NOMO-1 treated with dmso at 0.1 percent for 144 hours (cell line): ENCODE data around the gene CSTPP1.
"Not testable (repeated sequence)": the region's sequence is repeated elsewhere in the genome, so short reads cannot be mapped to it uniquely, and the experiment has no call there.

ENCODE experiments used
- DNase-seq: peaks from one replicate; lab custom pipeline; 2025; ENCODE audit not compliant: unreplicated experiment; lab: John Stamatoyannopoulos, UW

The CSTPP1 gene

DNA sequence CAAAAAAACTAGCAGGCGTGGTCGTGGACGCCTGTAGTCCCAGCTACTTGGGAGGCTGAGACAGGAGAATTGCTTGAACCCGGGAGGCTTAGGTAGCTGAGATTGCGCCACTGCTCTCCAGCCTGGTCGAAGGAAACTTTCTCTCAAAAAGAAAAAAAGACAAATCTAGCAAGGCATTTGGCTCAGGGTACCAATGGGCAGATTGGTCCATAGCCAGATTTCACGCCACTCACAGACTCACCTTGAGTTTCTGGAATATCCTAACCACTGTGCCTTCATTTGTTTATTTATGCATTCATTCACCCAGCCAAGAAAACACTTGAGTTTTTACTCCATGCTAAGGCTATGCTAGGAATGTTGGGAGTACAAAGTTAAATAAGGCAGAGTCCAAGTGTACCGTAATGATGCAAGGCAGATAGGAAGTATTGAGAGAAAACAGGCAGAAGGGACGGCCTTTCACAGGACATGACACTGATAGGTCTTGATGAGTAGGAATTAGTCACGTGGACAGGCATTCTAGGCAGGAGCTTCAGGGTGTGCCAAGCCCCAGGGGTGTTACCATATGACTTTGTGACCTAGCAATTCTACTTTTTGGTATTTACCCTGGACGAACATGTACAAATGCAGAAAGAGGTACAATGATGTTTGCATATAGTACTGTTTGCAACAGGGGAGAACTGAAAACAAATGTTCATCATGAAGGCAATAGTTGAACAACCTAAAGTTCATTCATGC lies 252.7 kb downstream of the CSTPP1 start:
- no peak for DNase-seq

GRCh38 chr11:47191137-47191536 lies 254.6 kb downstream of the CSTPP1 start:
- DNase-seq: not testable (repeated sequence)

DNA sequence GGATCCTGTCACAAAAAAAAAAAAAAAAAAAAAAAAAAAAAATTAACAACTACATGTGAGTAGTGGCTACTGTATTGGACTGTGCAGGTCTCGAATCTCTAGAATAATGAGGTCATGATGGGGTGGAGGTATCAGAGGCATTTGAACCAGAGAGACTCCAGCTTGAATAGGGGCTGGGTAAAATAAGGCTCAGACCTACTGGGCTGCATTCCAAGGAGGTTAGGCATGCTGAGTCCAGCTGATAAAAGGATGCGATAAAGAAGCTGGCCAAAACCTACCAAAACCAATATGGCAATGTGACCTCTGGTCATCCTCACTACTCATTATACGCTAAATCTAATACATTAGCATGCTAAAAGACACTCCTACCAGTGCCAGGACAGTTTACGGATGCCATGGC lies 255.6 kb downstream of the CSTPP1 start:
- no peak for DNase-seq

- not testable (repeated sequence) for DNase-seq
Observed at GRCh38 chr11:47198161-47198560, 261.6 kb downstream of the CSTPP1 start.

DNA sequence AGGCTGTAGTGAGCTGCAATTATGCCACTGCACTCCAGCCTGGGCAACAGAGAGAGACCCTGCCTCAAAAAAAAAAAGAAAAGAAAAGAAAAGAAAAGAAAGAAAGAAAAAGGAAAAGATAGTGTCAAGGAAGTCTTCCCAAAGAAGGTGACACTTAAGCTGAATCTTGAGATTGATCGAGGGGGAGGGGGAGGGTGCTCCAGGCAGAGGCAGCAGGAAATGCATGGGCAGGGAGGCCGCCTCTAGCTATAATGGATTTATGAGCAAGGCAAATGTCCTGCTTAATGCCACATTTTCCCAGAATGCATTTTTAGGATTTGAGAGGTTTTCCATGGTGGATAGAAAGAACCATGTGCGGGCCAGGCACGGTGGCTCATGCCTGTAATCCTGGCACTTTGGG lies 264.5 kb downstream of the CSTPP1 start:
- no peak for DNase-seq

- no peak for DNase-seq
Observed at GRCh38 chr11:47202576-47202975, 266.0 kb downstream of the CSTPP1 start.

DNA sequence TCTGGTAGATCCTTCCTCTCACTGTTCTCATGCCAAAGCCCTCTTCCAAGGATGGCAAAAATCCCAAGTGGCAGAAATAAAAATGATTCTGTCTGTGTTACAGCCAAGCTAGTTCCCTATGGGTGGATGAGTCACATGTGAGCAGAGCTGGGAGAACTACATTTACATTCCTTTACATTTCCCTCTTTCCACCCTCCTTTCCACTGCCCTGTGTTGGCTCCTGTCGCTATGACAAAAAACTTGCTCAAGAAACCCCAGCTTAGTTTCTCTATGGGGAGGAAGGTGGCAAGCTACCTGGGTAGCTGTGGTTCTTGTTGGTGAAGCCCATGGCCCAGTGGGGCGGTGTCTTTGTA lies 268.1 kb downstream of the CSTPP1 start:
- no peak for DNase-seq

GRCh38 chr11:47206577-47206976 lies 270.0 kb downstream of the CSTPP1 start:
- not testable (repeated sequence) for DNase-seq

GRCh38 chr11:47207459-47207858 lies 270.9 kb downstream of the CSTPP1 start:
- no peak for DNase-seq

- DNase-seq: not testable (repeated sequence)
Observed at GRCh38 chr11:47208008-47208552, 271.5 kb downstream of the CSTPP1 start.

DNA sequence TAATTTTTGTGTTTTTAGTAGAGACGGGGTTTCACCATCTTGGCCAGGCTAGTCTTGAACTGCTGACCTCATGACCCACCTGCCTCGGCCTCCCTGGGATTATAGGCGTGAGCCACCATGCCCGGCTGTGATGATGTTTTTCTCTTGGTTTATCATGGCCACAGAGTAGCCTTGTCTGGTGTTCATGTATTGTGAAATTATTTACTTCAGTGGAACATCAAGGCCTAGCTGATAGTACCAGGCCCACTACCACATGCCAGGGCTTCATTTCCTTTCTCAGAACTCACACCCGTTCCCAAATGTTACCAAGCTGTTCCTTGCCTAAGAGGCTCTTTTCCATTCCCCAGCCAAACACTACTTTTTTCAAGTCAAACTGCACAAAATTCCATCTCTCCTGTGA lies 272.1 kb downstream of the CSTPP1 start:
- DNase-seq: no peak
